PC-9 (cell line): ENCODE results near the gene SARNP. TPM values are rescaled to one million over a fixed set of nuclear protein-coding genes. Genes with fewer than 3 reads are reported as not detected.

Experiments used
- BruUV-seq: library from RNA; stranded (reverse); fragments of 400-500 nt; replicated peaks from 2 replicates; lab custom pipeline; 2021; lab: Mats Ljungman, UMichigan
- CTCF ChIA-PET: fragments of 300-600 bp; sonication (Branson Sonifier 250); formaldehyde crosslinking; loops from one replicate; lab custom pipeline; 2022; ENCODE audit warnings: antibody characterized with exemption; lab: Charles Lee
- POLR2A ChIA-PET: fragments of 300-600 bp; sonication (Branson Sonifier 250); formaldehyde crosslinking; loops from one replicate; lab custom pipeline; 2022; ENCODE audit warnings: antibody characterized with exemption; ENCODE audit not compliant: unreplicated experiment; lab: Charles Lee
- DNase-seq, 2 experiments: peaks; one replicate each; pipeline versions ENCODE4 v3.0.0 to v3.0.0-alpha.2; 2015 to 2022; ENCODE audit warnings: mixed read lengths in 1 of 2
- H2AFZ ChIP-seq: fragments of 200-600 bp; sonication (generic); 2 replicates; pipeline ENCODE4 v1.8.1; 2017; ENCODE audit warnings: antibody characterized with exemption
- H3F3A ChIP-seq: fragments of 200-600 bp; sonication (generic); 2 replicates; pipeline ENCODE4 v1.8.1; 2017; ENCODE audit warnings: antibody characterized with exemption, mild to moderate bottlenecking, low read depth; ENCODE audit not compliant: insufficient read depth
- H3K27ac ChIP-seq: fragments of 200-600 bp; sonication (generic); 2 replicates; pipeline ENCODE4 v1.6.1; 2016; ENCODE audit warnings: mixed run types
- H3K27me3 ChIP-seq: fragments of 200-600 bp; sonication (generic); 2 replicates; pipeline ENCODE4 v1.6.1; 2016; ENCODE audit warnings: low read depth, mixed run types; ENCODE audit not compliant: insufficient read depth
- H3K36me3 ChIP-seq: fragments of 200-600 bp; sonication (generic); 2 replicates; pipeline ENCODE4 v1.6.1; 2016; ENCODE audit warnings: low read depth, mixed run types
- H3K4me1 ChIP-seq: fragments of 200-600 bp; sonication (generic); replicated peaks from 2 replicates; pipeline ENCODE4 v1.6.1; 2016; ENCODE audit warnings: mixed run types; ENCODE audit not compliant: insufficient read depth
- H3K4me2 ChIP-seq: fragments of 200-600 bp; sonication (generic); 2 replicates; pipeline ENCODE4 v1.6.1; 2017; ENCODE audit warnings: mixed run types
- H3K4me3 ChIP-seq: fragments of 200-600 bp; sonication (generic); 2 replicates; pipeline ENCODE4 v1.6.1; 2016; ENCODE audit warnings: mixed run types
- H3K79me2 ChIP-seq: fragments of 200-600 bp; sonication (generic); 2 replicates; pipeline ENCODE4 v1.6.1; 2017; ENCODE audit warnings: low read depth, mixed run types
- H3K9me2 ChIP-seq: fragments of 200-600 bp; sonication (generic); 2 replicates; pipeline ENCODE4 v1.8.1; 2017; ENCODE audit warnings: mild to moderate bottlenecking; ENCODE audit not compliant: insufficient read depth
- H3K9me3 ChIP-seq: fragments of 200-600 bp; sonication (generic); 2 replicates; pipeline ENCODE4 v1.8.1; 2016; ENCODE audit warnings: low read depth; ENCODE audit not compliant: insufficient read depth
- H4K20me1 ChIP-seq: fragments of 200-600 bp; sonication (generic); 2 replicates; pipeline ENCODE4 v1.8.1; 2017; ENCODE audit not compliant: insufficient read depth
- CTCF ChIP-seq: fragments of 200-600 bp; sonication (generic); conservative IDR thresholded peaks from 2 replicates; pipeline ENCODE4 v1.6.1; 2017; ENCODE audit warnings: mixed run types, antibody characterized with exemption, mild to moderate bottlenecking, moderate library complexity
- EZH2 ChIP-seq: fragments of 200-600 bp; sonication (generic); IDR thresholded peaks from 2 replicates; pipeline ENCODE4 v1.8.0; 2017; ENCODE audit warnings: antibody characterized with exemption, low read depth
- intact Hi-C: fragments of 100-400 bp; cut with micrococcal nuclease; formaldehyde crosslinking; loops from one replicate; pipeline ENCODE4 v1.10.0; 2022; ENCODE audit not compliant: unreplicated experiment
- total RNA-seq: library from RNA; stranded (reverse); gene quantifications from 2 replicates; pipeline ENCODE4 v1.2.3, GENCODE V29; 2021

The SARNP gene
- total RNA-seq, 1 experiment from 2014 or later = 74.8 TPM

GRCh38 chr12:55820679-55821078, 3.2 kb upstream of the SARNP start:
- no peak overlapping the region for H2AFZ ChIP-seq
- H3K27ac ChIP-seq = no peak overlapping the region
- peaks cover 17% of the 10 kb centered on the region for H3K4me1 ChIP-seq
- intact Hi-C loops = no loop called here
- H3K4me2 ChIP-seq = no peak overlapping the region
- peaks cover 53% of the 10 kb centered on the region for H3K79me2 ChIP-seq
- peaks cover 7% of the 10 kb centered on the region; the same call in 1 of the 2 replicates for H4K20me1 ChIP-seq
- no TSS peak for BruUV-seq
- no peaks in the 10 kb centered on the region for H3K9me3 ChIP-seq
- H3F3A ChIP-seq = peaks cover 28% of the 10 kb centered on the region
- ChIA-PET CTCF (interaction anchor here (0.6 kb wide), 1 partner anchor 46 kb away, joined by 5 read pairs; no protein-coding TSS in a partner anchor), POLR2A (no interaction called here)
- H3K27me3 ChIP-seq = no peaks in the 10 kb centered on the region
- H3K9me2 ChIP-seq = no peaks in the 10 kb centered on the region
- peak; percentile 47; the same call in 1 of the 2 replicates for TF ChIP-seq CTCF
- no peak for TF ChIP-seq EZH2
- H3K4me3 ChIP-seq = no peak overlapping the region
- no peak for DNase-seq
- peaks cover 25% of the 10 kb centered on the region for H3K36me3 ChIP-seq

- ChIA-PET CTCF (interaction anchor here (0.7 kb wide), 1 partner anchor 122 kb away, joined by 3 read pairs; no protein-coding TSS in a partner anchor), POLR2A (no interaction called here)
- Histone ChIP-seq H4K20me1 (peaks cover 18% of the 10 kb centered on the region), H3K4me2 (peak overlapping the region; percentile 87), H2AFZ (no peak overlapping the region; the same call in 1 of the 2 replicates), H3K4me1 (peaks cover 18% of the 10 kb centered on the region), H3K9me2 (no peaks in the 10 kb centered on the region), H3K4me3 (peak overlapping the region; percentile 72), H3K79me2 (peaks cover 59% of the 10 kb centered on the region), H3K27me3 (no peaks in the 10 kb centered on the region), H3K36me3 (peaks cover 25% of the 10 kb centered on the region), H3K9me3 (no peaks in the 10 kb centered on the region), H3F3A (peaks cover 22% of the 10 kb centered on the region), H3K27ac (0 out of 2 replicates have a peak overlapping the region, but pooled peaks have one; percentile 37)
- DNase-seq = no peak
- intact Hi-C loops = loop anchor here (5.0 kb wide), 3 partner anchors 77 to 223 kb away; partner anchors contain the start of genes GDF11, PYM1 and RPS26
- no TSS peak for BruUV-seq
- TF ChIP-seq EZH2 = no peak
- TF ChIP-seq CTCF = no peak
These were observed 1.4 kb upstream of the SARNP start for GRCh38 chr12:55818886-55819285.

GRCh38 chr12:55818140-55818728, 710 bp upstream of the SARNP start:
- Histone ChIP-seq H2AFZ (peak overlapping the region; percentile 87), H3K9me3 (no peaks in the 10 kb centered on the region), H3K27ac (peak overlapping the region; percentile 37; the same call in 1 of the 2 replicates), H3K79me2 (peaks cover 66% of the 10 kb centered on the region), H4K20me1 (peaks cover 19% of the 10 kb centered on the region), H3K4me2 (peak overlapping the region; percentile 87), H3K4me1 (peaks cover 18% of the 10 kb centered on the region), H3K4me3 (peak overlapping the region; percentile 72), H3K36me3 (peaks cover 24% of the 10 kb centered on the region), H3K27me3 (no peaks in the 10 kb centered on the region), H3F3A (peaks cover 20% of the 10 kb centered on the region), H3K9me2 (no peaks in the 10 kb centered on the region)
- CTCF ChIA-PET = interaction anchor here (0.6 to 1.4 kb wide), 11 partner anchors 8 to 222 kb away, joined by 3 to 10 read pairs (median 4); partner anchors contain the start of genes DNAJC14, PYM1 and RAB5B
- intact Hi-C loops = loop anchor here (5.0 kb wide), 3 partner anchors 76 to 224 kb away; partner anchors contain the start of genes GDF11, PYM1 and RPS26
- TF ChIP-seq EZH2 = no peak
- TF ChIP-seq CTCF = no peak
- peak in 1 of 2 experiments; percentile 39 for DNase-seq
- BruUV-seq = TSS peak; percentile 66
- POLR2A ChIA-PET = interaction anchor here (0.6 to 1.7 kb wide), 13 partner anchors 11 to 403 kb away, joined by 3 to 59 read pairs (median 8); partner anchors contain the start of genes DNAJC14, MMP19, PYM1 and RAB5B
